ENCODE measurements around the gene APC.

DNA sequence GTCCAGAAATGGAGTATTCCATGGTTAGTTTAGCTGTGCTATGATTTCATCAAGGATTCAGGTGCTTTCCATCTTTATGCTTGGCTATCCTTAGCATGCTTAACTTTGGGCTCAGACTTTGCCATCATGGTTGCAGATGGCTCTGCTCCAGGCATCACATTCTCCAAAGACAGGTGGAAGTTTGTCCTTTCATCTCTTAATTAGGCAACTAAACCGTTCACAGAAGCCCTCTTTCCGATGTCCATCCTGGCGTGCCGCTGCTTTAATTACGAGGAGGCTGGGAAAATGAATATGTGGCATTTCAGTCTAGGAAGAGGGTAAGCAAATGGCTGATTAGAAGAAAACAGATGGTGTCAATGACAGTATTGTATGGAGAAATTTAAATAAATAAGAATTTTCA is 24.5 kb upstream of the APC start:
- TF ChIP-seq ZNF8 (CRISPR knock-in tag; IDR thresholded peaks at IDR 0.05) (no peak), ZFP30 (CRISPR knock-in tag; IDR thresholded peaks at IDR 0.05) (no peak), ISL1 (CRISPR knock-in tag; IDR thresholded peaks at IDR 0.05) (no peak), ZC3H10 (CRISPR knock-in tag; IDR thresholded peaks at IDR 0.05) (no peak), GLIS3 (CRISPR knock-in tag; IDR thresholded peaks at IDR 0.05) (no peak), PPARA (CRISPR knock-in tag; IDR thresholded peaks at IDR 0.05; ENCODE audit: borderline replicate concordance) (no peak), OSR1 (CRISPR knock-in tag; IDR thresholded peaks at IDR 0.05) (no peak), BACH2 (CRISPR knock-in tag; IDR thresholded peaks at IDR 0.05; ENCODE audit: borderline replicate concordance) (no peak)
- TF ChIP-seq, protein P1, sequence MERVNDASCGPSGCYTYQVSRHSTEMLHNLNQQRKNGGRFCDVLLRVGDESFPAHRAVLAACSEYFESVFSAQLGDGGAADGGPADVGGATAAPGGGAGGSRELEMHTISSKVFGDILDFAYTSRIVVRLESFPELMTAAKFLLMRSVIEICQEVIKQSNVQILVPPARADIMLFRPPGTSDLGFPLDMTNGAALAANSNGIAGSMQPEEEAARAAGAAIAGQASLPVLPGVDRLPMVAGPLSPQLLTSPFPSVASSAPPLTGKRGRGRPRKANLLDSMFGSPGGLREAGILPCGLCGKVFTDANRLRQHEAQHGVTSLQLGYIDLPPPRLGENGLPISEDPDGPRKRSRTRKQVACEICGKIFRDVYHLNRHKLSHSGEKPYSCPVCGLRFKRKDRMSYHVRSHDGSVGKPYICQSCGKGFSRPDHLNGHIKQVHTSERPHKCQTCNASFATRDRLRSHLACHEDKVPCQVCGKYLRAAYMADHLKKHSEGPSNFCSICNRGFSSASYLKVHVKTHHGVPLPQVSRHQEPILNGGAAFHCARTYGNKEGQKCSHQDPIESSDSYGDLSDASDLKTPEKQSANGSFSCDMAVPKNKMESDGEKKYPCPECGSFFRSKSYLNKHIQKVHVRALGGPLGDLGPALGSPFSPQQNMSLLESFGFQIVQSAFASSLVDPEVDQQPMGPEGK (CRISPR knock-in tag; IDR thresholded peaks at IDR 0.05; ENCODE audit: borderline replicate concordance) = no peak
- TF ChIP-seq, protein P2, sequence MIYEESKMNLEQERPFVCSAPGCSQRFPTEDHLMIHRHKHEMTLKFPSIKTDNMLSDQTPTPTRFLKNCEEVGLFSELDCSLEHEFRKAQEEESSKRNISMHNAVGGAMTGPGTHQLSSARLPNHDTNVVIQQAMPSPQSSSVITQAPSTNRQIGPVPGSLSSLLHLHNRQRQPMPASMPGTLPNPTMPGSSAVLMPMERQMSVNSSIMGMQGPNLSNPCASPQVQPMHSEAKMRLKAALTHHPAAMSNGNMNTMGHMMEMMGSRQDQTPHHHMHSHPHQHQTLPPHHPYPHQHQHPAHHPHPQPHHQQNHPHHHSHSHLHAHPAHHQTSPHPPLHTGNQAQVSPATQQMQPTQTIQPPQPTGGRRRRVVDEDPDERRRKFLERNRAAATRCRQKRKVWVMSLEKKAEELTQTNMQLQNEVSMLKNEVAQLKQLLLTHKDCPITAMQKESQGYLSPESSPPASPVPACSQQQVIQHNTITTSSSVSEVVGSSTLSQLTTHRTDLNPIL (CRISPR knock-in tag; IDR thresholded peaks at IDR 0.05; ENCODE audit: low read depth) = no peak

Data from SK-N-SH treated with all-trans-retinoic acid at 6 μM for 48 hours (cell line).